ENCODE results near the gene CDC42EP4. TPM values are rescaled to one million over a fixed set of nuclear protein-coding genes. Genes with fewer than 3 reads are reported as not detected.
A peak's percentile ranks its signal among the peaks of the same experiment; 100 is the strongest.

CDC42EP4 gene
- total RNA-seq, 1 experiment from 2014 or later, result 83.1 TPM

GRCh38 chr17:73340093-73340596 is 28.3 kb upstream of the CDC42EP4 start:
- peak overlapping the region; percentile 37; the same call in 1 of the 2 replicates for H2AFZ ChIP-seq (ENCODE audit: low read length)

DNA sequence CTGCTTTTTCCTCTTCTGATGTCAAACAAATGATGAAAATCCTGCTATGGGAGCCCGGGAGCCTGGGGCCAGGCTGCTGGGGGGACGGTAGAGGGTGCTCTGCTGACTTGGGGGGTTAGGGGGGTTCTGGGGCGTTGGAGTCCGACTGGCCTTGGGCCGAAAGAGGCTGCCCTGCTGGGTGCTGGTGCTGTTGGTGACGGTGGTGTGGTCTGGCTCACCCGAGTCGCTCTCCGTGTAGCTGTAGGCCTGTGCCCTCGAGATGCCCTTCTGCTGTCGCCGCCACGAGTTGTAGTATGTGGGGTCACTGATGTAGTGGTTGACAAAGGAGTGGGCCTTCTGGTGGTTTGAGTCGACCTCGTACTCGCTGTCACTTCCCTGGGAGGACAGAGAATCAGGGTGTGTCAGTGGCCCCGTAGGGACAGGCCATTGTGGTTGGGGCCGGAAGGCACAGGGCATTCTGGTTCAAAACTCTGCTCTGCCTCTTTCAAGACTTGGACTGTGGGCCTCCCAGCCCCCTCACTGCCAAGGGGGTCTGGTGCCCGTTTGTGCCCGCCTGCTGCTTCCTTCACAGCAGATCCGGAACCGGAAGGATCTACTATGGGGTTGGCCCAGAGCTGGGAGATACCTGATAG is 26.9 kb upstream of the CDC42EP4 start:
- peaks cover 4% of the 10 kb centered on the region for H3F3A ChIP-seq (ENCODE audit: low read length, unreplicated experiment)
- BruUV-seq (replicated peaks), result no TSS peak
- no peak overlapping the region for H3K9ac ChIP-seq (ENCODE audit: low read length)
- ATAC-seq (no peak), DNase-seq (no peak)
- no peaks in the 10 kb centered on the region for H3K36me3 ChIP-seq (ENCODE audit: low read depth, low read length)
- H3K79me2 ChIP-seq (ENCODE audit: low read length), result no peaks in the 10 kb centered on the region
- no peak overlapping the region for H2AFZ ChIP-seq (ENCODE audit: low read length)
- H3K9me3 ChIP-seq (ENCODE audit: low read length), result no peaks in the 10 kb centered on the region
- peaks cover 41% of the 10 kb centered on the region for H3K4me1 ChIP-seq (ENCODE audit: insufficient read depth, low read length)
- ChIA-PET POLR2A (ENCODE audit: unreplicated experiment) (no interaction called here), CTCF (no interaction called here)
- no peaks in the 10 kb centered on the region for H3K27me3 ChIP-seq (ENCODE audit: low read length)
- H3K4me3 ChIP-seq (ENCODE audit: low read length), result no peak overlapping the region
- TF ChIP-seq EZH2 (IDR thresholded peaks at IDR 0.05; ENCODE audit: low read length, unreplicated experiment) (no peak), EZH2phosphoT487 (IDR thresholded peaks at IDR 0.05; ENCODE audit: borderline replicate concordance, low read length) (no peak), CTCF (conservative IDR thresholded peaks at IDR 0.05; ENCODE audit: low read depth, low read length) (no peak)
- no peaks in the 10 kb centered on the region for H4K20me1 ChIP-seq (ENCODE audit: low read length)
- H3K27ac ChIP-seq (ENCODE audit: low read length), result no peak overlapping the region
- H3K9me2 ChIP-seq (replicated peaks; ENCODE audit: low read length), result no peaks in the 10 kb centered on the region
- intact Hi-C loops (cut with micrococcal nuclease), result no loop called here
- no peak overlapping the region for H3K4me2 ChIP-seq (ENCODE audit: low read length)

More at GRCh38 chr17:73340093-73340596, 28.3 kb upstream of the CDC42EP4 start:
- TF ChIP-seq EZH2 (IDR thresholded peaks at IDR 0.05; ENCODE audit: low read length, unreplicated experiment), result no peak
- TF ChIP-seq EZH2phosphoT487 (IDR thresholded peaks at IDR 0.05; ENCODE audit: borderline replicate concordance, low read length), result no peak
- TF ChIP-seq CTCF (conservative IDR thresholded peaks at IDR 0.05; ENCODE audit: low read depth, low read length), result peak; percentile 58; the same call in 1 of the 2 replicates
- Histone ChIP-seq H3K9ac (ENCODE audit: low read length) (peak overlapping the region; percentile 40; the same call in 1 of the 2 replicates), H3K4me2 (ENCODE audit: low read length) (peak overlapping the region; percentile 44), H3K27me3 (ENCODE audit: low read length) (no peaks in the 10 kb centered on the region), H4K20me1 (ENCODE audit: low read length) (no peaks in the 10 kb centered on the region), H3K36me3 (ENCODE audit: low read depth, low read length) (no peaks in the 10 kb centered on the region), H3K79me2 (ENCODE audit: low read length) (no peaks in the 10 kb centered on the region), H3K4me1 (ENCODE audit: insufficient read depth, low read length) (peaks cover 39% of the 10 kb centered on the region), H3F3A (ENCODE audit: low read length, unreplicated experiment) (peaks cover 4% of the 10 kb centered on the region), H3K4me3 (ENCODE audit: low read length) (no peak overlapping the region), H3K27ac (ENCODE audit: low read length) (peak overlapping the region; percentile 84), H3K9me3 (ENCODE audit: low read length) (no peaks in the 10 kb centered on the region), H3K9me2 (replicated peaks; ENCODE audit: low read length) (no peaks in the 10 kb centered on the region)
- CTCF ChIA-PET, result no interaction called here
- peak; percentile 74 for ATAC-seq
- DNase-seq, result peak; percentile 96
- POLR2A ChIA-PET (ENCODE audit: unreplicated experiment), result no interaction called here
- intact Hi-C loops (cut with micrococcal nuclease), result no loop called here
- no TSS peak for BruUV-seq (replicated peaks)

GRCh38 chr17:73338050-73338521 is 26.3 kb upstream of the CDC42EP4 start:
- H3K4me1 ChIP-seq (ENCODE audit: insufficient read depth, low read length), result peaks cover 41% of the 10 kb centered on the region
- no peak overlapping the region for H3K9ac ChIP-seq (ENCODE audit: low read length)
- H2AFZ ChIP-seq (ENCODE audit: low read length), result no peak overlapping the region
- H3K27ac ChIP-seq (ENCODE audit: low read length), result no peak overlapping the region
- intact Hi-C loops (cut with micrococcal nuclease), result no loop called here
- ATAC-seq (no peak), DNase-seq (no peak)
- no peaks in the 10 kb centered on the region for H3K36me3 ChIP-seq (ENCODE audit: low read depth, low read length)
- ChIA-PET CTCF (no interaction called here), POLR2A (ENCODE audit: unreplicated experiment) (no interaction called here)
- no peaks in the 10 kb centered on the region for H4K20me1 ChIP-seq (ENCODE audit: low read length)
- H3K4me2 ChIP-seq (ENCODE audit: low read length), result no peak overlapping the region
- H3K4me3 ChIP-seq (ENCODE audit: low read length), result no peak overlapping the region
- H3F3A ChIP-seq (ENCODE audit: low read length, unreplicated experiment), result peaks cover 4% of the 10 kb centered on the region
- BruUV-seq (replicated peaks), result no TSS peak
- H3K79me2 ChIP-seq (ENCODE audit: low read length), result no peaks in the 10 kb centered on the region
- H3K9me3 ChIP-seq (ENCODE audit: low read length), result no peaks in the 10 kb centered on the region
- H3K9me2 ChIP-seq (replicated peaks; ENCODE audit: low read length), result no peaks in the 10 kb centered on the region
- H3K27me3 ChIP-seq (ENCODE audit: low read length), result no peaks in the 10 kb centered on the region
- TF ChIP-seq EZH2 (IDR thresholded peaks at IDR 0.05; ENCODE audit: low read length, unreplicated experiment), result no peak
- no peak for TF ChIP-seq EZH2phosphoT487 (IDR thresholded peaks at IDR 0.05; ENCODE audit: borderline replicate concordance, low read length)
- no peak for TF ChIP-seq CTCF (conservative IDR thresholded peaks at IDR 0.05; ENCODE audit: low read depth, low read length)

All from PC-3 (cell line).